HG03139 (cell line): ENCODE measurements around the gene SMTNL1.

Experiments
- ATAC-seq: cut with Tn5 transposase; IDR thresholded peaks from one replicate; pipeline ENCODE4 v1.9.1; 2021; ENCODE audit not compliant: unreplicated experiment

Gene SMTNL1

DNA sequence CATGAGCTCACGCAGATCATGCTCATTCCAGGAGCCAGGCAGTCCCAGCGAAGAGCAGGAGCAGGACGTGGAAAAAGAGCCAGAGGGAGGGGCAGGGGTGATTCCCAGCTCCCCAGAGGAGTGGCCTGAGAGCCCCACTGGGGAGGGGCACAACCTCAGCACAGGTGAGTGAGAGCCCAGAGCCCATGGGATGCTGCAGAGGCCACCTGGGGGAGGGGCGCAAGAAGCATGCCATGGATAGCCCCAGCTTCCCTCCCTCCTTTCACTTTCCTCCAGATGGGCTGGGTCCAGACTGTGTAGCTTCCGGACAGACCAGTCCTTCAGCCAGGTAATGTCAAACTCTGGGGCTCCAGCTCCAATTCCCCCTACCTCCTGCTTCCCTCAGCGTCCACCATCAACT lies 6.2 kb downstream of the SMTNL1 start:
- no peak for ATAC-seq

DNA sequence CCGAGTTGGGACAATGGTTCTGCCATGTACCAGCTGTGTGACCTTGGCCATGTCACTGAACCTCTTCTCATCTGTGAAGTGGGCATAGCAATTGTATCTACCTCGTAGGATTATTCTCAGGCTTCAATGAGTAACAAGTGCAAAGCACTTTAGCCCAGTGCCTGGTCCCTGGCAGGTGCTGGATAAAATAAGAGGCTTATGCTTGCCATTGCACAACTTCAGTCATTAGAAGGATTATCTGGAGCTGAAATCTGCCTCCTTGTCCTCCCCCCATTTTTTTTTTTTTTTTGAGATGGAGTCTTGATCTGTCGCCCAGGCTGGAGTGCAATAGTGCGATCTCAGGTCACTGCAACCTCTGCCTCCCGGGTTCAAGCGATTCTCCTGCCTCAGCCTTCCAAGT lies 7.2 kb downstream of the SMTNL1 start:
- no peak for ATAC-seq

GRCh38 chr11:57545883-57546282 lies 8.5 kb downstream of the SMTNL1 start:
- no peak for ATAC-seq

DNA sequence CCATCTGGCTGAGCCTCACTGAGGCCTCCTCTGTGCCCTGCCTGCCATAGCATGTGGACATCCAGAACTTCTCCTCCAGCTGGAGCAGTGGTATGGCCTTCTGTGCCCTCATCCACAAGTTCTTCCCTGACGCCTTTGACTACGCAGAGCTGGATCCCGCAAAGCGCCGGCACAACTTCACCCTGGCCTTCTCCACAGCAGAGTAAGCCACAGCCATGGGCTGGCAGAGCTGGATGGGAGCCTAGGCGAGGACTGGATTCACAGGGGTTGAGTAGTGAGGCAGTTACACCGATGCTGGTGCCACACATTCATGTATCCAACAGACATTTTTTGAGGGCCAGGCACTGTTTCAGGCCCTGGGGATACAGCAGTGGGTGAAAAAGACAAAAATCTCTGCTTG lies 9.1 kb downstream of the SMTNL1 start:
- no peak for ATAC-seq

DNA sequence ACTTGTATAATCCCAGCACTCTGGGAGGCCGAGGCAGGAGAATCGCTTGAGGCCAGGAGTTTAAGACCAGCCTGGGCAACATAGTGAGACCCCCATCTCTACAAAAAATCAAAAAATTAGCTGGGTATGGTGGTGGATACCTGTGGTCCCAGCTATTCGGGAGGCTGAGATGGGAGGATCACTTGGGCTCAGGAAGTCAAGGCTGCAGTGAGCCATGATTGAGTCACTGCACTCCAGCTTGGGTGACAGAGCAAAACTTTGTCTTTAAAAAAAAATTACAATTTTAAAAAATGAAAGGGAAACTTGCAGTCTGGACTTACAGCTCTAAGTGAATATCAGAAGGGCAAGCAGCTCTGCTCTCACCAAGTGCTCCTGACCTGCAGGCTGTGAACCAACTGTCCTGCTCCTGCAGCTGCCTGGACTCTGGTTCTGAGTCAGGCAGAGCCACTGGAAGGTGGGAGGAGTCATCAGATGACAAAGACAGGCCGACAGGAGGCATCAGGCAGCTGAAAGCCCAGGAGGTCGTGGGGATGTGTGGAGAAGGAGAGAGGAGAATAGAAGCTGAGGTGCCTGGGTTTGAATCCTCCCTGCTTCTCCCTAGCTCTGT lies 9.6 kb downstream of the SMTNL1 start:
- peak; percentile 44 for ATAC-seq

DNA sequence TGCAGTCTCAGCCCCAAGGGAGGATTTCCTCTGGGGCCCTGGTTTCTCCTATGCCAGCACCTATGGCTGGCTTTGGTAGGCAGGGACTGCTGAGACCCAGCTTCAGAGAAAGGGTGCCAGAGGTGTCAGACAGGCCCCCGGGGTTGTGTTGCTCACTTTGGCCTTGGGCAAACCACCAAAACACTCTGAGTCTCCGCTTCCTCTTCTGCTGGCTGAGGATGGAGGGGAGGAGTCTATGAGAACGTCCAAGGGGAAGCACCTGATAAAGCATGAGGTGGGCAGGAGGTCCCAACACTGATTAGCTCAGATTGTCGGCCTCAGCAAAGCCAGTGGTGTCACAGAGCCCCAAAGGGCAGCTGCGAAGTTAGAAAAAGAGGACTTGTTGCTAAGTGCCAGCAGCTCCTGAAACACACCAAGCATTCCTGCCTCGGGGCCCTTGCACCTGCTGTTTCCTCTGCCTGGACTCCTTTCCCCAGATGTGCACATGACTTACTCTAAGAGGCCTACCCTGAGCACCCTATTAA lies 10.5 kb downstream of the SMTNL1 start:
- ATAC-seq, result peak; percentile 89

DNA sequence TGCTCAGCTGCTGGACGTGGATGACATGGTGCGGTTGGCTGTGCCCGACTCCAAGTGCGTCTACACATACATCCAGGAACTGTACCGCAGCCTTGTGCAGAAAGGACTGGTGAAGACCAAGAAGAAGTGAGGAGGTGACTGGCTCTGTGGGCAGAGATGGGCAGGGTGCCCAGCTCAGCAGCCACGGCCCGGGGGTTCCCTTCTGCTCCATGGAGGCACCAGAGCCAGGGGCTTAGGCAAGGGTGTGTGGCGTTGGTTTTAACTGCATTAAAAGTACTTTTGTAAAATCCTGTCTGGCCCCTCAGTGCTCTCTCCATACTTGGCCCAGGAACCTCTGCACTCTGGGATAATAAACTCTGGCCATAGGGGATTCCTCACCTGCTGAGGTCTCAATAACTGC lies 12.6 kb downstream of the SMTNL1 start:
- no peak for ATAC-seq

DNA sequence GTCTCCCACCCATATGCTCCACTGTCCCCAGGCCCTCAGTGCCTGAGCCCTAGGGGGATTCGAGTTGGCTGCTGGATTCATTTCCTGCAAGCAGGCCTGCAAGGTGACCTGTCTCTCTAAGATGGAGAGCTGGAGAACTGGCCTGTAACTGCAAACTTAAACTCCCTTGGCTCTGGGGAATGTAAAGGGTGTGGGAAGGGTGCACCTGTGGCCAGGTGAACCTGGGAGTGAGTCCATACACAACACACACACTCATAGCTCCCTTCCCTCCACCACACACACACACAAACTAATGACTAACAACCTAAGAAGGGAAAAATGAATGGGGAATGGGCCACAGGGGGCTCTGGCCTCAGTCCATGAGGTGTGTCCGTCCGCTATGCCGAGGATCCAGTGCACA lies 14.5 kb downstream of the SMTNL1 start:
- no peak for ATAC-seq

GRCh38 chr11:57552479-57552878 lies 15.1 kb downstream of the SMTNL1 start:
- ATAC-seq, result no peak

DNA sequence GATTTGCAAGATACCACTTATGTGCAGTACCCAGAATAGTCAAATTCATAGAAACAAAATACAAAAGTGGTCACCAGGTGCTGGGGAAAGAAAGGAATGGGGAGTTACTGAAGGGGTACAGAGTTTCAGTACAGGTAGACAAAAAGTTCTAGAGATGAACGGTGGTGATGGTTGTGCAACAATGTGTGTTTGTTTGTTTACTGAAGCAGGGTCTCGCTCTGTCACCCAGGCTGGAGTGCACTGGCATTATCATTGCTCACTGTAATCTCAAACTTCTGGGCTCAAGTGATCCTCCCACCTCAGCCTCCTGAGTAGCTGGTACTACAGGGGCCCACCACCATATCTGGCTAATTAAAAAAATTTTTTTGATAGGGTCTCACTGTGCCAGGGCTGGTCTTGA lies 18.0 kb downstream of the SMTNL1 start:
- ATAC-seq, result no peak

DNA sequence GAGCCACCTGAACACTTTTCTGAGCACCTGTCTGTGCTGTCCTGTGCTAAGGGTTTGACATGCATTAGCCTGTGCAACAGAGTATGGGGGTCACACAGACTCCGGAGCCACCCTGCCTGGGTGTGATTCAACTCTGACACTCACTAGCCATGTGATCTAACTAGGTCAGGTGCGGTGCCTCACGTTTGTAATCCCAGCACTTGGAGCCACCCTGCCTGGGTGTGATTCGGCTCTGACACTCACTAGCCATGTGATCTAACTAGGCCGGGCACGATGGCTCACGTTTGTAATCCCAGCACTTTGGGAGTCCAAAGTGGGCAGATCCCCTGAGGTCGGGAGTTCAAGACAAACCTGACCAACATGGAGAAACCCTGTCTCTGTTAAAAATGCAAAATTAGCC lies 18.6 kb downstream of the SMTNL1 start:
- ATAC-seq, result no peak

- ATAC-seq, result no peak
Observed at GRCh38 chr11:57560146-57560545, 22.8 kb downstream of the SMTNL1 start.

DNA sequence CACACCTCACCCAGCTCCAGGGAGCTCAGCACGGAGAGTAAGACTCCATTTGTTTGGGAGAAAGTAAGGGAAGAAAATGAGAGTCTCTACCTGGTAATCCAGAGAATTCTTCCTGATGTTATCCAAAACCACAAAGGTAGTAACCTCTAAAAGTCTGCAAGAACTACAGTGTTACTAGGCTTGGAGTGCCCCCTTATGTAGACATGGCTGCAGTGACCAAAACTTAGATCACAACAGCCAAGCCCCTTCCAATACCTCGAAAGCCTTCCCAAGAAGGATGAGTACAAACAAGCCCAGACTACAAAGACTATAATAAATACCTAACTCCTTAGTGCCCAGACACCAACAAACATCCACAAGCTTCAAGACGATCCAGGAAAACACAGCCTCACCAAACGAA lies 25.2 kb downstream of the SMTNL1 start:
- no peak for ATAC-seq

DNA sequence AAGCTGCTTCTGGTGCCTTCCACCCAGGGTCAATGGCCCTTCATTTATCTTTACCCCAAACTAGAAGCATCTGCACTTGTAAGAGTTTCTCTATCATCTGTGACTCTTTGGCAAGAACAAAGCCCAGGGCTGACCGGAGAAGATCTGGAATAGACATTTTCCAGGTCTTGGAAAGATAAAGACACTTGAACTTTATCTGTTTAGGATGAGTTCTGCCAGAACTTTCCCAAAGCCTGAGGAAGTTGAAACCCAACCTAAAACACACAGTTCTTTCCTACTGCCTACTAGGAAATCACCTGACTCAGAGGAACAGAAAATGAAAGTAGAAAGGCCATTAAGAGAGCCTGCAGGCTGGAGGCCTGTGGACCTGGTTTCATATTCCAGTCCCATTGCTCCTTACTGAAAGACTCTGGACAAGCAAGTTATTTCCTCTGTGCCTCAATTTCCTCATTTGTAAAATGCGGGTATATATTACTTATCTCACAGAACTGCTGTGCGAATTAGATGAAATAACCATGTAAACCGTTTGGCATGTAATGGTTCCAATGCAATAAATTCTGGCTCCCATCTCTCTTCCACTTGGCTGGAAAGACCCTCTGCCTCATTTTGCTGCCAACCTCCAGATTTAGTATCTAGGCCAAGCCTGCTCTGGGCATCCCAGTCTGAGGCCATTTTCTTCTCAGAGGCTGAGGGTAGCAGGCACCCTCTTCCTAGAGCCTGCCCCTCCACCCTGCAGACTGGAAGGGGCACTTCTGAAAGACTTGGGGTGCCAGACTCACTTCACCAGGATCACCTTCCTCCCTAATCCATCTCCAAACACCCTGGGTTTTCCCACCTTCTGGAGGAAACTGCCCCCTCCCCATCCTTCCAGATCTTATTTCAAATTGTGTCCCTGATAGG lies 28.9 kb downstream of the SMTNL1 start:
- peak; percentile 55 for ATAC-seq

DNA sequence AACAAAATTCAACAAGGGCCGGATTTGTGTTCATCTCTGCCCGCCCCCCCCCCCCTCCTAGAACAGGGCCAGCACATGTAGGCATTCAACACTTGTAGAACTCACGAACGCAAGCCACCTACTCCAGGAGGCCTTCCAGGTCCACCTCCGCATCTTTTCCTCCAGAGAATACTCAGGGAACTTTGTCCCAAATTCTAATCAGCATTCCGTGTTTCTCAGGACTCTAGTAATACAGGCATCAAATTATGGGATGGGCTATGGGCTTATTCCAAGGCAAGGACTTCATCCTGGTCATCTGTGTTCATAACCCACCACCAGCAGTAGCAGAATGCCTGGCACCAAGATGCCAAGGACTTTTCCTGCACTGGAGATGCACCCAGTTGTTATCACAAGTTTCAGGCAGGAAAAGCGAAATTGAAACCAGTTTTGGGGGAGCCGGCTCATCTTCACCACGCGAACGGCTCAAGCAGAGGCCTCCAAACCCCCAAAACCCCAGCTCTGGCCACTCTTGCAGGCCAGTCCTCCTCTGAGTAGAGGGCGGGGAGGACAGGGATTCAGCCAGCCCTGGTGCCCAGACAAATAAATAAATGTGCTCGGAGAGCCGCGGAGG lies 29.6 kb downstream of the SMTNL1 start:
- ATAC-seq, result peak; percentile 0

- ATAC-seq, result peak; percentile 57
Observed at GRCh38 chr11:57567515-57568329, 30.3 kb downstream of the SMTNL1 start, which contains the start of gene UBE2L6. UBE2L6 (minus strand) TSS chr11:57567672; CDS start chr11:57567611, 61 bp downstream.

- ATAC-seq, result peak; percentile 2
Observed at GRCh38 chr11:57568330-57568766, 31.0 kb downstream of the SMTNL1 start.

DNA sequence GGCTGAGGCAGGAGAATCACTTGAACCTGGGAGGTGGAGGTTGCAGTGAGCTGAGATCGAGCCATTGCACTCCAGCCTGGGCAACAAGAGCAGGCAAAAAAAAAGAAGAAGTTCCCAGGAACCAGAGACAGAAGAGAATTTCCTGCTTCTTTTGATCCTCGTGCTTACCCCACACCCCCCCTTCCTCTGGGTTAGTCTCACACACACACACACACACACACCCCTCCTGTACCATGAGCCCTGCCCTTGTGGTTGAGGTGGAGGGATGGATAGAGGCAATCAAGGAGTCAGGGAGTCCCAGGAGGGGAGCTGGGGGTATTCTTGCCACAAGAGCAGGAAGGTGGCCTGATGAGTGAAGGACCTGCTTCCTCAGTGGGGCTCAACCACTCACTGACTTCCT lies 34.2 kb downstream of the SMTNL1 start:
- no peak for ATAC-seq

DNA sequence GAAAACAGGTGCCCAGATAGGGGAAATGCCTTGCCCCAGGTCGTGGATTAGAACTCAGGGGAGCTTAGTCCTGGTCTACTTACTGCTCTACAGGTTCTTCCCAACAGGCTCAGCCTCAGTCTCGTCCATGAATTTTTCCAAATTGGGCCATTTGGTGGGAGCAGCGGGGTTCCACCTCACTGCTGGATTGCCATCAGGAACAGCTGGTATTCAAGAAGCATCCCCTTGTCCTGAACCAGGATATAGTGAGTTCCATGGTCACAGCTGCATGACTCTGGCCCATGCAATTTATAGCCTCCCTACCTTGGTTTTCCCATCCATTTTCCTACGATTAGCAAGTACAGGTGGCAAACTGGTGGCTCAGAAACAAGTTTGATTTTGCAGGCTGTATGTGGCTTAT lies 36.7 kb downstream of the SMTNL1 start:
- ATAC-seq, result no peak

- ATAC-seq, result no peak
Observed at GRCh38 chr11:57584341-57584740, 46.9 kb downstream of the SMTNL1 start.

- ATAC-seq, result no peak
Observed at GRCh38 chr11:57585301-57585700, 47.9 kb downstream of the SMTNL1 start.
